GM18951 (cell line): Measurements from ENCODE around the gene ABLIM2.

Source experiments
- POLR2A ChIP-seq: IDR thresholded peaks from 4 replicates; pipeline ENCODE4 v1.6.1; 2011; ENCODE audit warnings: mild to moderate bottlenecking; ENCODE audit not compliant: insufficient read length, insufficient read depth; ENCODE audit errors: extremely low read depth
- in situ Hi-C: fragments of 300-500 bp; cut with MboI; formaldehyde crosslinking; loops from one replicate; pipeline ENCODE4 v1.12.0; 2022; ENCODE audit warnings: low sequenced_read_pairs, mixed read lengths, inconsistent platforms; ENCODE audit not compliant: unreplicated experiment

Gene ABLIM2

GRCh38 chr4:8115916-8116315 is 42.7 kb downstream of the ABLIM2 start:
- TF ChIP-seq POLR2A, result no peak
- in situ Hi-C loops, result no loop called here

- in situ Hi-C loops, result no loop called here
- no peak for TF ChIP-seq POLR2A
Observed at GRCh38 chr4:8115203-8115520, 43.5 kb downstream of the ABLIM2 start.

GRCh38 chr4:8114456-8115202 is 44.0 kb downstream of the ABLIM2 start:
- in situ Hi-C loops, result no loop called here
- no peak for TF ChIP-seq POLR2A

GRCh38 chr4:8113611-8114377 is 44.8 kb downstream of the ABLIM2 start:
- in situ Hi-C loops, result no loop called here
- no peak for TF ChIP-seq POLR2A

DNA sequence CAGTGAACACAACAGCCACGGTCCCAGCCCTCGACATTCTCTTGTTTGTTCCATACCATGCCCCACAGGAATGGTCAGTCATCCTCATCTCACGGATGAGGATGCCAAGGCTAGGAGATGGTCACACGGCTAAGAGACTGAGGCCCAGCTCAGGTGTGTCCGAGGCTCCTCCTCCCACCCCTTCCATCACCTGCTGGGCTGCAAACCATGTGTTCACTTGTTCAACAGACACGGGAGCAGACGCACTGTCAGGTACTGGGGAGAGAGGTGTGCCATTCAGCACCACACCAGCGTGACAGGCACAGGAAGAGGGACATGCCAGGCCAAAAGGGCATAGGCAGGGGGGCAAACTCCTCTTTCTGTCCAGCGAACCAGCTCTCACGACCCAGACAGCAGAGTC is 45.9 kb downstream of the ABLIM2 start:
- no peak for TF ChIP-seq POLR2A

GRCh38 chr4:8112036-8112576 is 46.5 kb downstream of the ABLIM2 start:
- no peak for TF ChIP-seq POLR2A
- in situ Hi-C loops, result no loop called here

More for the DNA sequence above, 45.9 kb downstream of the ABLIM2 start:
- in situ Hi-C loops, result no loop called here

- in situ Hi-C loops, result no loop called here
- no peak for TF ChIP-seq POLR2A
Observed at GRCh38 chr4:8110071-8110986, 48.3 kb downstream of the ABLIM2 start.

- TF ChIP-seq POLR2A, result no peak
- in situ Hi-C loops, result no loop called here
Observed at GRCh38 chr4:8109406-8110065, 49.1 kb downstream of the ABLIM2 start.

- no peak for TF ChIP-seq POLR2A
- in situ Hi-C loops, result no loop called here
Observed at GRCh38 chr4:8108991-8109390, 49.6 kb downstream of the ABLIM2 start.

DNA sequence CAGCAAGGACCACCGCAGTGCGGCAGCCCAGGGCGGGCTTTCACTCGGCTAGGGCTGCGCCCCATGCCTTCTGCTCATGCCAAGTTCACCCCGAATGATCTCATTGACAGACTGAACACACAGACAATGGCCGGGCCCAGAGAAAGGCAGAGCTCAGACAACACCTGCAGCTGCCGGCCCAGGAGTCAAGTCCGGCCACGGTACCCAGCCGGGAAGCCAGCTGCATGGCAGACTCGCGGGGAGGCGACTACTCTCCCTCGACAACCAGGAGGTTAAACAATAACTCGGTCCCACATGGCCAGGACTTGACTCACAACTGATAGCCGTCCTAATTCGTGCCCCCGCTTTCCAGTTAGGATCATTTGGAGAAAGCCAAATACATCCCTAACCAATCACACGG is 50.4 kb downstream of the ABLIM2 start:
- in situ Hi-C loops, result no loop called here
- no peak for TF ChIP-seq POLR2A

DNA sequence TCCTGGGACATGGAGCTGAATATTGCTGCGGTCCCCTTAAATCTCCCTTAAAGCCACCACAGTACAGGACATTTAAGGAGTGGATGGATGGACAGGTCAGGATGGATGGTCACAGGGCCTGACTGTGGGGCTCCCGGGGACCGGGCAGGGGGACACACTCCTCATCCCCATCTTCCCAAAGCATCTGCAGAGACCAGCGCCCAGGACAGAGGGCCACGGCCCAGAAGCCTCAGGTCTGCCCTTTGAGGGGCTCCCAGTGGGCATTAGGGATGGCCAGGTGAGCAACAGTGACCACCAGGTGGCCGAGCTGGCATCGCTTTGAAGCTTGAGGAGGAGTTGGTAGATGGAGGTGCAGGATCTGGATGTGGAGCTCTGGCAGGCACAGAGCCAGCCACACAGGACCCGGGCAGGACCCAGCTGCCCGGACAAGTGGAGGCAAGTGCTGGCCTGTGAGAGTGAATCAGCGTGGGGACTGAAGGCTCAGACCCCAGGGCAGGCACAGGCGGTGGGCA is 51.4 kb downstream of the ABLIM2 start:
- in situ Hi-C loops, result no loop called here
- TF ChIP-seq POLR2A, result no peak

- no peak for TF ChIP-seq POLR2A
- in situ Hi-C loops, result no loop called here
Observed at GRCh38 chr4:8106451-8107025, 52.1 kb downstream of the ABLIM2 start.

DNA sequence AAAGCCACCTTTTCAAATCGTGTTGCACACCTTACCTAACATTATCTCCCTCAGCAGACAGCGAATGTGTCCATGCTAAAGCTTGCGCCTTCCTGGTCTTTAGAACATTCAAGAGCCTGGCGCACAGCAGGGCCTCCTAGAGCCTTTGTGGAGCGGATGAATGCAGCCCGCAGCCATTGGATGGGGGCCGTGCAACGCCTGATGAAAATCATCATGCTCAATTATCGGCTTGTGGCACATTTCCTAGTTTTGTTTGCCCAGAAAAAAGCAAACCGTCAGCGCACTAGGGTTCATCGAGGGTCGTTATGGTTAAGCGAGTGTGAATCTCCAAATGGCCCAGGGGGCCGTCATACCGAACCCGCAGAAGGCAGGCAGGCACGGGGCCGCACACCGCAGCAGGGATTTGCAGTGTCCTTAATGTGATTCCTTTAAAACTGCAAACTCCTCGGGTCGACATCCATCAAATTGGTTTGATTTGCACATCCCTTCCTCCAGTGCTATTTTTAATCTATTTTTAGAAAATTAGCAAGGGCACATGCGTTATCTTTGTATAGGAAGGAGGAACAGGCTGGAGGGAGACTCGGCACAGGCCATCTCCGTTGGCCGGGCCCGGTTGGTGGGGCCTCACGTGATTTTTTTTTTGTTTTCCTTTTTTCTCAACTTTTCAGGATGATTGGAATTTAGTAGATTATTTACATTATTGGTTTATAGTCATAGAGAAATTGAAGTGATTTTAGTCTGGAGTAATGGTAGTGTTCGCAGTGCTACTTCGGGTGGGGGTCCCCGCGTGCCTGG is 53.1 kb downstream of the ABLIM2 start:
- in situ Hi-C loops, result no loop called here

More for the DNA sequence above, 53.1 kb downstream of the ABLIM2 start:
- TF ChIP-seq POLR2A, result no peak
